Breast epithelium (tissue), 3 donors: ENCODE measurements around the gene TRIP12.

ENCODE experiments used
- POLR2A ChIP-seq: fragments of 450-650 bp; IDR thresholded peaks from one replicate; pipeline ENCODE4 v1.6.1; 2016; ENCODE audit warnings: antibody characterized with exemption, mild to moderate bottlenecking, moderate library complexity
- POLR2AphosphoS5 ChIP-seq, 3 donors: sonication (generic); formaldehyde crosslinking; IDR thresholded peaks; one replicate each; pipeline ENCODE4 v1.6.1; 2017; ENCODE audit warnings: antibody characterized with exemption in 3 of 3
- TF ChIP-seq, protein P1 (sequence below), 3 donors: fragments of 450-650 bp; IDR thresholded peaks; one replicate each; pipeline ENCODE4 v1.5.1; 2016 to 2017; ENCODE audit warnings: antibody characterized with exemption in 3 of 3, mild to moderate bottlenecking in 3 of 3, moderate library complexity in 3 of 3

DNA sequence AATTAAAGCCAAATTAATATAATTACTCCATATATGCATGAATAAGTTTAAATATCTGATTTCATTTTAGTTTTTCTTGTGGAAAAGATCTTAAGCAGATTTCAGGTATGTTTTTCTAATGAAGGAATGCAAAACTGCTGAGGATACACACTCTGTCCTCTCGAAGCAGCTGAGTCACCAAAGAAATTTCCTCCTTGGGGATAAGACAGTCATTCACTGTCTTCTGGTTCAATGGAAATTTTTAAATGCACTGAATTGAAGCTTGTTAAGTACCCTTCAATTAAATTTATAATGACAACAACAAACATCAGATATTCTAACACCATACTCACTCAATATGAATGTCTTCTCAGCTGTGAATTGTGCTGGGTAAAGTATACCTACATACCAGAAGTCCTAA, 106.0 kb downstream of the TRIP12 start:
- TF ChIP-seq, protein P1, sequence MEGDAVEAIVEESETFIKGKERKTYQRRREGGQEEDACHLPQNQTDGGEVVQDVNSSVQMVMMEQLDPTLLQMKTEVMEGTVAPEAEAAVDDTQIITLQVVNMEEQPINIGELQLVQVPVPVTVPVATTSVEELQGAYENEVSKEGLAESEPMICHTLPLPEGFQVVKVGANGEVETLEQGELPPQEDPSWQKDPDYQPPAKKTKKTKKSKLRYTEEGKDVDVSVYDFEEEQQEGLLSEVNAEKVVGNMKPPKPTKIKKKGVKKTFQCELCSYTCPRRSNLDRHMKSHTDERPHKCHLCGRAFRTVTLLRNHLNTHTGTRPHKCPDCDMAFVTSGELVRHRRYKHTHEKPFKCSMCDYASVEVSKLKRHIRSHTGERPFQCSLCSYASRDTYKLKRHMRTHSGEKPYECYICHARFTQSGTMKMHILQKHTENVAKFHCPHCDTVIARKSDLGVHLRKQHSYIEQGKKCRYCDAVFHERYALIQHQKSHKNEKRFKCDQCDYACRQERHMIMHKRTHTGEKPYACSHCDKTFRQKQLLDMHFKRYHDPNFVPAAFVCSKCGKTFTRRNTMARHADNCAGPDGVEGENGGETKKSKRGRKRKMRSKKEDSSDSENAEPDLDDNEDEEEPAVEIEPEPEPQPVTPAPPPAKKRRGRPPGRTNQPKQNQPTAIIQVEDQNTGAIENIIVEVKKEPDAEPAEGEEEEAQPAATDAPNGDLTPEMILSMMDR (IDR thresholded peaks at IDR 0.05): no peak
- no peak for TF ChIP-seq POLR2A
- no peak for TF ChIP-seq POLR2AphosphoS5 (IDR thresholded peaks at IDR 0.05)
